Measurements from ENCODE around the gene ELFN2.
A peak's percentile ranks its signal among the peaks of the same experiment; 100 is the strongest.

The ELFN2 gene, protein sequence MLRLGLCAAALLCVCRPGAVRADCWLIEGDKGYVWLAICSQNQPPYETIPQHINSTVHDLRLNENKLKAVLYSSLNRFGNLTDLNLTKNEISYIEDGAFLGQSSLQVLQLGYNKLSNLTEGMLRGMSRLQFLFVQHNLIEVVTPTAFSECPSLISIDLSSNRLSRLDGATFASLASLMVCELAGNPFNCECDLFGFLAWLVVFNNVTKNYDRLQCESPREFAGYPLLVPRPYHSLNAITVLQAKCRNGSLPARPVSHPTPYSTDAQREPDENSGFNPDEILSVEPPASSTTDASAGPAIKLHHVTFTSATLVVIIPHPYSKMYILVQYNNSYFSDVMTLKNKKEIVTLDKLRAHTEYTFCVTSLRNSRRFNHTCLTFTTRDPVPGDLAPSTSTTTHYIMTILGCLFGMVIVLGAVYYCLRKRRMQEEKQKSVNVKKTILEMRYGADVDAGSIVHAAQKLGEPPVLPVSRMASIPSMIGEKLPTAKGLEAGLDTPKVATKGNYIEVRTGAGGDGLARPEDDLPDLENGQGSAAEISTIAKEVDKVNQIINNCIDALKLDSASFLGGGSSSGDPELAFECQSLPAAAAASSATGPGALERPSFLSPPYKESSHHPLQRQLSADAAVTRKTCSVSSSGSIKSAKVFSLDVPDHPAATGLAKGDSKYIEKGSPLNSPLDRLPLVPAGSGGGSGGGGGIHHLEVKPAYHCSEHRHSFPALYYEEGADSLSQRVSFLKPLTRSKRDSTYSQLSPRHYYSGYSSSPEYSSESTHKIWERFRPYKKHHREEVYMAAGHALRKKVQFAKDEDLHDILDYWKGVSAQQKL

DNA sequence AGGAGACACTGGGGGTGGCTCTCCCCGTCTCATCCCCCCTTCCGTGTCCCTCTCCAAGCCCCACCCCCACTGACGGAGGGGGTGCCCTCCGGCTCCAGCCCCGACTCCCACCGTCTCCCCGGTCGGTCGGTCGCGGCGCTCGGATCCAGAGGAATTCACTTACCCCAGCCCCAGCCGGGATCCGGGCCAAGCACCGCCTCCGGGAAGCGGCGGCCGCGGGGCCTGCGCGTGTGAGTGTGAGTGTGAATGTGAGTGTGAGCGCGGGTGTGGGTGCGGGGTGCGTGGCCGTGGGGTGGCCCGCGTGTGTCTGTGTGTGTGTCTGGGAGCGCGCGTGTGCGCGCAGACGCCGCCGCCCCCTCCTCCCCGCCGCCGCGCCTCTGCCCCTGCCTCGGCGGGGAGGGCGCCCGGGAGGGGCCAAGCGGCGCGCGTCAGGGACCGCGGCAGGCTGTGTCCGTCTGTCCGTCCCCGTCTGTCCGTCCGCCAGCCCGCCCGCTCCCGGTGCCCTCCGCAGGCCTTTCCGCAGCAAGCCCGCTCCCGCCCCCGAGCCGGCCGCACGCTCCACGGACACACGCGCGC is at the start of gene ELFN2:
Gene ELFN2 (minus strand): TSS at position 345 of the 576 bp plus-strand sequence. CDS start 51,945 bp downstream, outside the sequence.
- DNase-seq (ENCODE audit: low read depth) = no peak
- TF ChIP-seq, protein P1, sequence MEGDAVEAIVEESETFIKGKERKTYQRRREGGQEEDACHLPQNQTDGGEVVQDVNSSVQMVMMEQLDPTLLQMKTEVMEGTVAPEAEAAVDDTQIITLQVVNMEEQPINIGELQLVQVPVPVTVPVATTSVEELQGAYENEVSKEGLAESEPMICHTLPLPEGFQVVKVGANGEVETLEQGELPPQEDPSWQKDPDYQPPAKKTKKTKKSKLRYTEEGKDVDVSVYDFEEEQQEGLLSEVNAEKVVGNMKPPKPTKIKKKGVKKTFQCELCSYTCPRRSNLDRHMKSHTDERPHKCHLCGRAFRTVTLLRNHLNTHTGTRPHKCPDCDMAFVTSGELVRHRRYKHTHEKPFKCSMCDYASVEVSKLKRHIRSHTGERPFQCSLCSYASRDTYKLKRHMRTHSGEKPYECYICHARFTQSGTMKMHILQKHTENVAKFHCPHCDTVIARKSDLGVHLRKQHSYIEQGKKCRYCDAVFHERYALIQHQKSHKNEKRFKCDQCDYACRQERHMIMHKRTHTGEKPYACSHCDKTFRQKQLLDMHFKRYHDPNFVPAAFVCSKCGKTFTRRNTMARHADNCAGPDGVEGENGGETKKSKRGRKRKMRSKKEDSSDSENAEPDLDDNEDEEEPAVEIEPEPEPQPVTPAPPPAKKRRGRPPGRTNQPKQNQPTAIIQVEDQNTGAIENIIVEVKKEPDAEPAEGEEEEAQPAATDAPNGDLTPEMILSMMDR (IDR thresholded peaks at IDR 0.05; ENCODE audit: low read depth, low read length, missing control alignments) = no peak
- H3K4me3 ChIP-seq (ENCODE audit: low read depth, low read length) = no peak within 1 kb of the TSS

DNA sequence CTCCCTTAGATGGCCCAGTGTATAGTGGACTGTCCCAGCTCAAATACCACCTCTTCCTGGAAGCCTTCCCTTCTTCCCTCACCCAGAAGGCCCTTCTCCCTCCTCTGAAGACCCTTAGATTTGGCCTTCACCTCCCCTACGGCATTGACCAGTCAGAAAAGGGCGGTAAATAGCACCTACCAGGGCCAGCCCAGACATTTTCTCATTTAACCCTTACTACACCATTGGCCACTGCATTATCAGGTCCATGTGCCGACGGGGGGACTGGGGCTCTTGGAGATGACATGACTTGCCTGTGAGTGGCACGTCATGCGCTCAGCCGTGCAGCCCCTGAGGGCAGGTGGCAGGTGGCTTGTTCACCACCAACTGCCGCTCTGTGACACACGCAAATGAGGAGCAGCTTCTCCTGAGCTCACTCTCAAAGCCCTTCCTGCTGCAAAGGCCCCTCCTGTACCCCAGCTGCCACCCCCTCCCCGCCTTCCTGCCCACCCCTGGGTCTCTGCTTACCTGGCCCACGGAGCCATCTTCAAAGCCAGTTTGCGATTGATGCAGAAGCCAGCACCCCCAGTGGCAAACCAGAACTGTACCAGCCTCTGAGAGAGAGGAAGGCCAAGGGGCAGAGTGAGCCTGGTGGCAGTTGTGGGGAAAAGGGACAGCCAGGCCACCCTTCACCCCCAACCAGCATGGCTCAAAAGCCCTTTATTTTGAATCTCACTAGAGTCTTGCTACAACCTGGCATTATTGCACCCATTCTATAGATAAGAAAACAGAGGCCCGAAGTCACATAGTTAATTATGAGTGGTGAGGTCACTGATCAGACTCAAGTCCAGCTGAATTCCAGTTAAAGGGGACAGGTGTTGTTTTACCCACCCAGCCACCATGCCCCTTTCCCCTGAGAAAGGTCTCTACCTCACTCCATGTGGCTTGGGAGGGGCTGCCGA is 49.4 kb upstream of the ELFN2 start:
- DNase-seq (ENCODE audit: low read depth) = no peak
- TF ChIP-seq, protein P1 (IDR thresholded peaks at IDR 0.05; ENCODE audit: low read depth, low read length, missing control alignments) = no peak
- H3K4me3 ChIP-seq (ENCODE audit: low read depth, low read length) = no peak overlapping the region

DNA sequence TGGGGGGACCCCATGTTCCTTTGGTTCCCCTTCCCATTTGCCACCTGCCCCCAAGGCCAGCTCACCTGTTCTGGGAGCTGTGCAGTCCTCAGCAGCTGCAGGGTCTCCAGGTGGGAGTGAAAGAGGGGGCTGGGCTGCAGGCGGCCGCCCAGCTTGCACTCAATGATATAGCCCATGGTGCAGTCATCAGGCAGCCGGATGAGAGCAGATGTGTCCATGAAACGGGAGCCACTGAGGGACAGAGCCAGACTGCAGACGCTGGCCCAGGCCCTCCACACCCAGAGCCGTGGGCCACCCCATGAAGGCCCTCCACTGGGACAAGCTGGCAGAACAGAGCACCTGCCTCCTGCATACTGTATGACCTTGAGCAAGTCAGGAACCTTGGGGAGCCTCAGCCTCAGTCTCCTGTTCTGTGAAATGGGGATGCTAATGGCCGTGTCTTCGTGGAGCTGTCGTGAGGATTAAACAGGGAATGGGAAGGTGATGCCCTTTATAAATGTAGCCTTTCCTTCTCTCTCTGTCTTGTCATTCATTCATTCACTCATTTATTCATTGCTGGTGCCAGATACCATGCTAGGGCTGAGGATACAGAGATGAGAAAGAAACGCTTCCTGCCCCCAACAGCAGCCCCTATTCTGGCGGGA is 47.3 kb upstream of the ELFN2 start:
- no peak overlapping the region for H3K4me3 ChIP-seq (ENCODE audit: low read depth, low read length)
- TF ChIP-seq, protein P1 (IDR thresholded peaks at IDR 0.05; ENCODE audit: low read depth, low read length, missing control alignments) = no peak
- DNase-seq (ENCODE audit: low read depth) = no peak

DNA sequence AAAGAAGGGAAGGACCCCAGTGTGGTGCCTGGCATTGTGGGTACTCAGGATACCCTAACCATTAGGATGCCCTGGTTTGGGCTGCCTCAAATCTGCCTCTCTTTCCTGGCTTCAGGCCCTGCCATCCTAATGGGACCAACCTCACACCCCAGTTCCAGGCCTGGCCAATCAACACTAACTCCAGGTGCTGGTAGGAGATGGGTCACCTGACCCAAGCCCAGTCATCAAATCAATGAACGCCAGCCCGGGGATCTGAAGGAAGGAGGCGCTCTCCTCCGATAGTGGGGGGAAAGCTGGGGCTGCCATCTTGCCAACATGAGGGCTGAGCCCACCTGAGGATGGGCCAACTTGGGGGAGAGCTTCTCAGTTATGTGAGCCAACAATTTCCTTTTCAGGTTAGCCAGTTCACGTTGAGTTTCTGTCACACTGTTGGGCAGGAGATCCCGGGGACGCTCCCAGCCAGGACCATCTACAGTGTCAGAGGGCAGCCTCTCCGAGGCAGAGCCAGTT is 46.2 kb upstream of the ELFN2 start:
- no peak overlapping the region for H3K4me3 ChIP-seq (ENCODE audit: low read depth, low read length)
- TF ChIP-seq, protein P1 (IDR thresholded peaks at IDR 0.05; ENCODE audit: low read depth, low read length, missing control alignments) = no peak
- DNase-seq (ENCODE audit: low read depth) = no peak

DNA sequence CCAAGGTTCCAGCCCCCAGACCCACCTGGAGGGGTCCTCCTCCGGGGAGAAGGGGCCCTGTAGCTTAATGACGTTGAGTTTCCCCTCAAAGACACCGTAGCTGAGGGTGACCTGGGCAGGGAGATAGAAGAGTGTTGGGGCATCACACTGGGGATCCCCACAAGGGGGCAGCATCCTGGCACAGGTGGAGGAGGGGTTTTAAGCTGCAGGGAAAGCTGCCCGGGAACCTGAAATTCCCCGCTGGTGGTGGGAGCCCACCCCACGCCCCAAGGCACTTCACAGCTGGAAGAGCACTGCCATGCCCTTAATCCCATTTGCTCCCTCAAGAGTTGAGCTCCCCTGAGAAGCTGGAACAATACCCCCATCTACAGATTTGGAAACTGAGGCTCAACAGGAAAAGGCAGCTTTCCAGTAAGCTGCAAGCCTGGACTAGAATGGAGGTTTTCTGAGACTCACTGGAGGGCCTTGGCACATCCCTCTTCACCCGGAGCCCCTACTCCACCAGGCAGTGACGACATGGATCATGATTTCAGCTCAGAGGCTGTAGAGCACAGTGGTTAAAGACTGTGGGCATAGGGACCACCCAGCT is 45.2 kb upstream of the ELFN2 start:
- H3K4me3 ChIP-seq (ENCODE audit: low read depth, low read length) = no peak overlapping the region
- DNase-seq (ENCODE audit: low read depth) = no peak
- TF ChIP-seq, protein P1 (IDR thresholded peaks at IDR 0.05; ENCODE audit: low read depth, low read length, missing control alignments) = peak; percentile 68

Measured in GM12864 (cell line).